ENCODE results near the gene MYH7.
"Not testable (repeated sequence)": the region's sequence is repeated elsewhere in the genome, so short reads cannot be mapped to it uniquely, and the experiment has no call there.

The MYH7 gene

DNA sequence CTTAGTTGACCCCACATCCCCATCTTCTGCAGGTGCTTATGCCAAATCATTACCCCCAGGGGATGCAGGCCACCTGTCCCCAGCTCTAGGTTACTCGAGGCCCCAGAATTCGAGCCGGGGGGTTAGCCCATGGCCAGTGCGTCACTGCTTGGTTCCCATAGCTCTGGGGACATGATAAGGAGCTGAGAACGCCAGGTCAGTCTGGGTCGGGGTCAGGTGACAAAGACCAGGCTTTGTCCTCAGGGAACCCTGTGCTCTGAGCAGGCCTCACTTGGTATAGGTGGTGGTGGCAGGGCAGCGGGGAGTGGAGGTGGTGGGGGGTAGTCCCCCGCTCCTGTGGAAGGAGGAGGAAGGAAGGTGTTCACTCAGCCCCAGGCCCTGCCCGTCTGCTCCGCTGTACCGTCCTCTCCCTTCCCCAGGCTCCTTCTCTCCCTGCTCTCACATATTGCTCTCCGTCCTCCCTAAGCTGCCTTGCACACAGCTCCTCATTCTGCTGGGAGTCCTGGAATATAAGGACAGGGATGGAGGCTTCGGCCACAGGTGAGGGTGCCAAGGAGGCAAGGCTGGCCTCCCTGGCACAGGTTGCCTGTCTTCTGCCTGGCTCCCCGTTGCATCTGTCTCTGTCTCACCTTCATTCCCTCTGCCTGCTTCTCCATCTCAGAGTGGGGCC, 25.4 kb downstream of the MYH7 start:
- in situ Hi-C loops (cut with HindIII; ENCODE audit: low sequenced_read_pairs), result no loop called here

- in situ Hi-C loops (cut with HindIII; ENCODE audit: low sequenced_read_pairs), result no loop called here
These were observed 26.0 kb downstream of the MYH7 start for GRCh38 chr14:23409475-23409874.

DNA sequence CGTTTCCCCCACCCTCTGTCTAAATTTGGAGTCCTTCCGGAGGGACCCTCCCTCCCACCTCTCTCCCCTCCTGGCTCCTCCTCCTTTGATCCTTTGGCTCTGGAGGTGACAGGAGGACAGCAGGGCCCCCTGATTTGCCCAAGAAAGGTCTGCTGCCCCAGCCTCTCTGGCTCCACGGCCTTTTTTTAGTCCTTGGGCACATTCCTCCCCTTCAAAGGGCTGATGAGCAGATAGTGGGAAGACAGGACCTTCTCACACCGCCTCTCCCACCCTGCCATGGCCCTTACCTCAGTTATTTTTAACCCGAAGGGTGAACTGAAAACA, 27.2 kb downstream of the MYH7 start:
- in situ Hi-C loops (cut with HindIII; ENCODE audit: low sequenced_read_pairs), result no loop called here

- in situ Hi-C loops (cut with HindIII; ENCODE audit: low sequenced_read_pairs), result no loop called here
These were observed 27.7 kb downstream of the MYH7 start, which contains the start of gene MYH6 for GRCh38 chr14:23407516-23408306. Gene MYH6 (minus strand): TSS chr14:23408273. CDS start chr14:23407223, 1,050 bp downstream.

DNA sequence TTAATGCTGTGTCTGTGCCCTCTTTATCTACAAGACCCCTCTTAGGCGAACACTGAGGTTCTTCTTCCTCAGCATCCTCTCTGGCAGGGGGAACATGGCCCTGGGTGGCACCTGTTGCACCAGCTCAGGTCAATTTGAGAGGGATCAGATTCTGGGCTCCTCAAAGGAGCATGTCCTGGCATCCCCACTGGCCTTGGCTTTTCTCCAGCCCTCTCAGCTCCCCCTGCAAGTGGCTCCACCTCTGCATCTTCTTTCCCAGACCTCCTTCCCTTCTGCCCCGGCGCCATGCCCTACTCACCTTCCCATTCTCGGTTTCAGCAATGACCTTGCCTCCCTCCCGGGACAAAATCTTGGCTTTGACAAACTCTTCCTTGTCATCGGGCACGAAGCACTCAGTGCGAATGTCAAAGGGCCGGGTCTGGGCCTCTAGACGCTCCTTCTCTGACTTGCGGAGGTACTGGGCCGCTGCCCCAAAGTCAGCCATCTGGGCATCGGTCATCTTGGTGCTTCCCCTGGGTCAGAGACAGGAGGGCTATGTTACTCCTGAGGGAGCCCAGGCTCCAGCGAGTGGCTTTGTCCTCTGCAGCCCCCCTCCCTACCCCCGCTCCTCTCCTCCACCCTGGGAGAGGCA, 28.6 kb downstream of the MYH7 start:
- in situ Hi-C loops (cut with HindIII; ENCODE audit: low sequenced_read_pairs), result no loop called here

GRCh38 chr14:23406244-23406643, 29.2 kb downstream of the MYH7 start:
- in situ Hi-C loops (cut with HindIII; ENCODE audit: low sequenced_read_pairs), result no loop called here

- in situ Hi-C loops (cut with HindIII; ENCODE audit: low sequenced_read_pairs), result no loop called here
These were observed 29.9 kb downstream of the MYH7 start for GRCh38 chr14:23405516-23406025.

DNA sequence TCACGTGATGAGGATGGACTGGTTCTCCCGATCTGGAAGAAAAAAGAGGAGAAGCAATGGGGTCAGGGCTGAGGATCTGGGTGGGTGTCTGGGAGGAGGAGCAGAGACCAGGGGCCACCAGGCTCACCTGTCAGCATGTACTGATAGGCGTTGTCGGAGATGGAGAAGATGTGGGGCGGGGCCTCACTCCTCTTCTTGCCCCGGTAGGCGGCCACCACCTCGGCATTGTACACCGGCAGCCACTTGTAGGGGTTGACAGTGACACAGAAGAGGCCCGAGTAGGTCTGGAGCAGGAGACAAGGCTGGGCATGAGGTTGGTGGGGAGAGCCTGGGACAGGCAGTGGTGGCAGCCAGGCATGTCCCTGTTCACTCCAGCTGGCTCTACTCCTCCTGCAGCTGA, 30.4 kb downstream of the MYH7 start:
- in situ Hi-C loops (cut with HindIII; ENCODE audit: low sequenced_read_pairs), result no loop called here

DNA sequence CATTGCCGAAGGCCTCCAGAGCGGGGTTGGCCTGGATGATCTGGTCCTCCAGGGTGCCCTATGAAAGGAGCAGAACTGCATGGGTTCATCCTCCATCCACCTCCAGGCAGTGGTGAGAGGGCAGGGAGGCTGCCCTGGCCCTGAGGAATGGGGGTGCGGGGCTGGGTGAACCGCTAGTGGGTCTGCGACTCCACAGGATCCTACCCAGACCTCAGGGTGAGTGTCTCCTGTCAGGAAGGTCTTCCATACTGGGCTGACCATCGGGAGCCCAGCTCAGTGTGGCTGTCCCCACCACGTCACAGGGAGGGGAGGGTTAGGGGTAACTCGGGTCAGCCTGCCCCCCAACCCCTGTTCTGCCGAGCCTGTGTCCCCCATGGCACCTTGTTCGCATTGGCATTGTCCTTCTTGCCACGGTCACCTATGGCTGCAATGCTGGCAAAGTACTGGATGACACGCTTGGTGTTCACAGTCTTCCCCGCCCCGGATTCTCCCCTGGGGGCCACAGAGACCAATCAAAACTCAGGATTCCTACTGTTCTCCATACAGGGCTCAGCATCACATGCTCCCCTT, 31.0 kb downstream of the MYH7 start:
- in situ Hi-C loops (cut with HindIII; ENCODE audit: low sequenced_read_pairs), result no loop called here

GRCh38 chr14:23403908-23404307, 31.6 kb downstream of the MYH7 start:
- in situ Hi-C loops (cut with HindIII; ENCODE audit: low sequenced_read_pairs), result no loop called here

DNA sequence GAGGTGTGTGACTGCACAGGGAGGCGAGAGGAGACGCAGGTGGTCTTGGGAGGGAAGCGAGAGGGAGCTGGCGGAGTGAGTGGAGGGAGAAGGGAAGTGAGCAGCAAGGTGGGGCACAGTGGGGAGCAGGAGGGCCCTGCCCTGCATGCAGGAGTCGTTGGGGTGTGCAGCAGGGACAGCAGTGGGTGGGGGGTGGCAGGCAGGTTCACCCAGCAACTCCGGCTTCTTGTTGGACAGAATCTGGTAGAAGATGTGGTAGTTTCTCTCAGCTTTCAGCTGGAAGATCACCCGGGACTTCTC, 32.4 kb downstream of the MYH7 start:
- in situ Hi-C loops (cut with HindIII; ENCODE audit: low sequenced_read_pairs), result no loop called here

DNA sequence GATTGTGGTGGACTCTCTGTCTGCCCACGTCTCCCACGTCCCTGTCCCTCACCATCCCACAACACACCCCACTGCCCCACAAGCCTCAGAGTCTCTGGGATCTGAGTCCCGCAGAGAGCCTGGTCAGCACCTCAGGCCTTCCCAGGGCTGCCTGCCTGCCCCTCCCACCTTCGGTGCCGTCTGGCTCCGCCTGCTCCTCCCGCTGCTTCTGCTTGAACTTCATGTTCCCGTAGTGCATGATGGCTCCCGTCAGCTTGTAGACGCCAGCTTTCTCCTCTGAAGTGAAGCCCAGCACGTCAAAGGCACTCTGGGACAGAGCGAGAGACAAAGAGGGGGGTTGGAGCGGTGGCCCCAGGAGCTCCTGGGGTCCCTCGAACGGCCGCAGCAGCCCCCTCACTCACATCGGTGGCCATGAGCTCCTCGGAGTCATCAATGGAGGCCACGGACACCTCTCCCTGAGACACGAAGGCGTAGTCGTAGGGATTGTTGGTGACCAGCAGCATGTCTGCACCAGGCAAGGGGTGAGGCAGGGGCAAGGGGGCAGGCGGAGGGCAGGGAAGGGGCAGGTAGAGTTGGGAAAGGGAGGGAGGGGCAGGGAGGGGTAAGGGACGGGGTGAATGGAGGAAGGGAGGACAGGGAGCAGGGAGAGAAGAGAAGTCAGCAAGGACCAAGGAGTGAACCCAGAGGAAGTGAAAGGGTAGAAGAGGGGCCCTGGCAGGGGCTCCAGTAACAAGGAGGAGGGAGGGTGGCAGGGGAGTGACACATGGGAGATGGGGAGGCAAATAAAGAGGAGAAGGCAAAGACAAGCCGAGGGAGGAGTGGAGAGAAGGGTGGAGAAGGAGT, 32.9 kb downstream of the MYH7 start:
- in situ Hi-C loops (cut with HindIII; ENCODE audit: low sequenced_read_pairs), result no loop called here

DNA sequence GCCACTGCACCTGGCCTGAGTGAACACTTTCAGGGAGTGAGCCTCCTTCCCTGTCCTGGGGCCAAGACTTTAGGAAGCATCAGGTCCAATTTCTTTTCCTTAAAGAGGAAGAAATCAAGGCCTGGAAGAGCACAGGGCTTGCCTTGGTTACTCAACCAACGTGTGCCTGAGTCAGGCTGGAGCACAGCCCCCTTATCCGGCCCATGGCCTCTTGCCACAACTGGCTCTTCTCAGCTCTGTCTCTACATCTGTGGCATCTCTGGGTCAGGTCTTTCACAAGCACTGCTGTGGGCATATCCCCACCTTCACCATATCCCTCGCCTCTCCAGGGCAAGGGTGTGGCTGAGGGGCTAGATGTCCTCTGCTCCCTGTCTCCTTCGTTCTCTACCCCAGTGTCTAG, 34.2 kb downstream of the MYH7 start:
- in situ Hi-C loops (cut with HindIII; ENCODE audit: low sequenced_read_pairs), result no loop called here

DNA sequence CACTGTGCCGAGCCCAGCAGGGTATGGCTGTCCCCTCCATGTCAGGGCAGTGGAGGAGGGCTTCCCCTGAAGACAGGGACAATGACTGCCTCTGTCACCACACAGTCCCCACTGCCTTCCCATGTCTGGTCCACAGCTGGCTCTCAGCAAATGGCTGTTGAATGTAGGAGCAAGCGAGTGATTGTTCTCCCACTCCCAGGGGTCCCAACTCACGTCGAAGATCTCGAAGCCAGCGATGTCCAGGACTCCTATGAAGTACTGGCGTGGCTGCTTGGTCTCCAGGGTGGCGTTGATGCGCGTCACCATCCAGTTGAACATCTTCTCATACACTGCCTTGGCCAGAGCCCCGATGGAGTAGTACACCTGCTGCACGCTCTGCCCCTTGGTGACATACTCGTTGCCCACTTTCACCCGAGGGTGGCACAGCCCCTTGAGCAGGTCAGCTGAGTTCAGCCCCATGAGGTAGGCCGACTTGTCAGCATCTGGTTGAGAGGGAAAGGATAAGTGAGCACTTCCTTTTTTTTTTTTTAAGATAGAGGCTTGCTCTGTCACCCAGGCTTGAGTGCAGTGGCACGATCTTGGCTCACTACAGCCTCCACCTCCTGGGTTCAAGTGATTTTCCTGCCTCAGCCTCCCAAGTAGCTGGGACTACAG, 34.8 kb downstream of the MYH7 start:
- in situ Hi-C loops (cut with HindIII; ENCODE audit: low sequenced_read_pairs), result not testable (repeated sequence)

- in situ Hi-C loops (cut with HindIII; ENCODE audit: low sequenced_read_pairs), result no loop called here
These were observed 35.9 kb downstream of the MYH7 start for GRCh38 chr14:23399591-23399990.

DNA sequence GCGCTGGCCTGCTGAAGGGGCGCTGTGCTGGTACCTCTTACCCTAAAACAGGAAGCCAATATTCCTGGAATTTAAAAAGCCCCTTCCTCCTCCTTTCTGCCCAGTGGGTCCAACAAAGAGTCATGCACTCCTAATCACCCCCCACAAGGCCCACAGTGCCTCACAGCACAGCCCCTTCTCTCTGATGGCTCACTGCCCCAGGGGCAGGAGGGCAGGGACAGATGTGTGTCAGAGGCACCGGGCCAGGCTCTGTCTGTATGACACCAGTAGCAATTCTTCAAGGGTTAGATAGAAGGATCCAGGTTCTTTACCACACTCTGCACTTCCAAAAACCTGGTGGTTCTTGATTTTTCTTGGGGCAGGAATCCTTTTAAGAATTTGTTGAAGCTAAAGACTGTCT, 36.3 kb downstream of the MYH7 start:
- in situ Hi-C loops (cut with HindIII; ENCODE audit: low sequenced_read_pairs), result no loop called here

- in situ Hi-C loops (cut with HindIII; ENCODE audit: low sequenced_read_pairs), result no loop called here
These were observed 37.1 kb downstream of the MYH7 start for GRCh38 chr14:23398348-23398747.

- in situ Hi-C loops (cut with HindIII; ENCODE audit: low sequenced_read_pairs), result no loop called here
These were observed 38.6 kb downstream of the MYH7 start for GRCh38 chr14:23396781-23397407.

GRCh38 chr14:23396126-23396525, 39.3 kb downstream of the MYH7 start:
- in situ Hi-C loops (cut with HindIII; ENCODE audit: low sequenced_read_pairs), result no loop called here

GRCh38 chr14:23392613-23393012, 42.8 kb downstream of the MYH7 start:
- in situ Hi-C loops (cut with HindIII; ENCODE audit: low sequenced_read_pairs), result no loop called here
